RWPE1 (cell line): ENCODE results near the gene CLEC14A.

Experiments used
- CTCF ChIA-PET: fragments of 350-600 bp; sonication (Branson Sonifier 250); formaldehyde crosslinking; extraction: SDS; loops from one replicate; lab custom pipeline; 2021; lab: Yijun Ruan, JAX
- POLR2A ChIA-PET: fragments of 400-600 bp; formaldehyde crosslinking; extraction: SDS; loops from one replicate; lab custom pipeline; 2020; ENCODE audit warnings: antibody characterized with exemption; ENCODE audit not compliant: low non-redundant PET; lab: Yijun Ruan, JAX
- DNase-seq: peaks from one replicate; pipeline ENCODE4 v3.0.0; 2012; ENCODE audit warnings: low spot score
- H3K27ac ChIP-seq: fragments of 450-650 bp; 2 replicates; pipeline ENCODE4 v1.5.1; 2017
- TF ChIP-seq, protein P1 (sequence below): fragments of 450-650 bp; conservative IDR thresholded peaks from 2 replicates; pipeline ENCODE4 v1.5.1; 2017; ENCODE audit warnings: low read depth, mild to moderate bottlenecking

CLEC14A gene

DNA sequence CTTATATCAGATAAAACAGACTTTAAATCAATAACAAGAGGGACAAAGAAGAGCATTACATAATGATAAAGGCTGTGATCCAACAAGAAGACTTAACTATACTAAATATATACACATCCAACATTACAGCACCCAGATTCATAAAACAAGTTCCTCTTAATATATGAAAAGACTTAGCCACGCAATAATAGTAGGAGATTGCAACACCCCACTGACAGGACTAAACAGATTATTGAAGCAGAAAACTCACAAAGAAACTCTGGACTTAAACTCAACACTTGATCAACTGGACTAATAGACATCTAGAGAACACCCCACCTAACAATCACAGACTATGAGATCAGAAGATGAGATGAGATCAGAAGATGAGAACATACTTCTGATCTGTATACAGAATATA lies 5.7 kb upstream of the CLEC14A start:
- H3K27ac ChIP-seq = no peak overlapping the region
- ChIA-PET CTCF (interaction anchor here (0.6 kb wide), 1 partner anchor 1183 kb away, joined by 4 read pairs; no protein-coding TSS in a partner anchor), POLR2A (no interaction called here)
- TF ChIP-seq, protein P1, sequence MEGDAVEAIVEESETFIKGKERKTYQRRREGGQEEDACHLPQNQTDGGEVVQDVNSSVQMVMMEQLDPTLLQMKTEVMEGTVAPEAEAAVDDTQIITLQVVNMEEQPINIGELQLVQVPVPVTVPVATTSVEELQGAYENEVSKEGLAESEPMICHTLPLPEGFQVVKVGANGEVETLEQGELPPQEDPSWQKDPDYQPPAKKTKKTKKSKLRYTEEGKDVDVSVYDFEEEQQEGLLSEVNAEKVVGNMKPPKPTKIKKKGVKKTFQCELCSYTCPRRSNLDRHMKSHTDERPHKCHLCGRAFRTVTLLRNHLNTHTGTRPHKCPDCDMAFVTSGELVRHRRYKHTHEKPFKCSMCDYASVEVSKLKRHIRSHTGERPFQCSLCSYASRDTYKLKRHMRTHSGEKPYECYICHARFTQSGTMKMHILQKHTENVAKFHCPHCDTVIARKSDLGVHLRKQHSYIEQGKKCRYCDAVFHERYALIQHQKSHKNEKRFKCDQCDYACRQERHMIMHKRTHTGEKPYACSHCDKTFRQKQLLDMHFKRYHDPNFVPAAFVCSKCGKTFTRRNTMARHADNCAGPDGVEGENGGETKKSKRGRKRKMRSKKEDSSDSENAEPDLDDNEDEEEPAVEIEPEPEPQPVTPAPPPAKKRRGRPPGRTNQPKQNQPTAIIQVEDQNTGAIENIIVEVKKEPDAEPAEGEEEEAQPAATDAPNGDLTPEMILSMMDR = no peak
- DNase-seq = no peak

DNA sequence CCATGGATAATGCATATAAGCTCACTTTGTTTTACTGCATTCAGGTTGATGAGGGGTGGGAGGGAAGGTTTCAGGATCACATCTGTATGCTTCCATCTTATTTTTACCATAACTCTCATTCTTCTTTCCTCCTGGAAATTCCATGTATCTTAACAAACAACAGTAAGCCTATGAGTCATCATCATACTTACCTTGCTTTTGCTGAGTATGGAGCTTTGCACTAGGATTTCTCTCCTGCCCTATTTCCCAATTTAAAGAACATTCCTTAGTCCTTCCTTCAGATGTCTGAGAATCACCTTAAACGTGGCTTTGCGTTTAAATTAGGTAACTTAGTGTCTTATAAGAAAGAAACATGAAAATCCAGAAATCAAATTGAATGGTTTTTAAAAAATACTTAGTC lies 1.6 kb upstream of the CLEC14A start:
- CTCF ChIA-PET = no interaction called here
- TF ChIP-seq, protein P1 = no peak
- DNase-seq = no peak
- H3K27ac ChIP-seq = no peak overlapping the region
- POLR2A ChIA-PET = no interaction called here

GRCh38 chr14:38256533-38256840 lies 594 bp upstream of the CLEC14A start:
- TF ChIP-seq, protein P1 = no peak
- no peak for DNase-seq
- no peak overlapping the region for H3K27ac ChIP-seq
- ChIA-PET CTCF (no interaction called here), POLR2A (no interaction called here)

- H3K27ac ChIP-seq = no peak overlapping the region
- POLR2A ChIA-PET = no interaction called here
- CTCF ChIA-PET = no interaction called here
- TF ChIP-seq, protein P1 = no peak
- no peak for DNase-seq
Measured at GRCh38 chr14:38255408-38255672, 553 bp downstream of the CLEC14A start.

- DNase-seq = no peak
- TF ChIP-seq, protein P1 = no peak
- POLR2A ChIA-PET = no interaction called here
- no peak overlapping the region for H3K27ac ChIP-seq
- CTCF ChIA-PET = interaction anchor here (0.6 kb wide), 1 partner anchor 57 kb away, joined by 3 read pairs; no protein-coding TSS in a partner anchor
Measured at GRCh38 chr14:38254571-38255407, 1.1 kb downstream of the CLEC14A start.

GRCh38 chr14:38253676-38254075 lies 2.2 kb downstream of the CLEC14A start:
- POLR2A ChIA-PET = no interaction called here
- no peak overlapping the region for H3K27ac ChIP-seq
- TF ChIP-seq, protein P1 = no peak
- no peak for DNase-seq
- CTCF ChIA-PET = no interaction called here
